Panc1 (cell line): ENCODE data around the gene FSTL5. TPM values are rescaled to one million over a fixed set of nuclear protein-coding genes. Genes with fewer than 3 reads are reported as not detected.

Source experiments
- ATAC-seq: fragments of 200-7000 bp; cut with Tn5 transposase; 2 replicates; pipeline ENCODE4 v1.9.1; 2020; ENCODE audit warnings: mild to moderate bottlenecking, moderate library complexity
- BruUV-seq: library from RNA; stranded (reverse); fragments of 400-500 nt; replicated peaks from 2 replicates; lab custom pipeline; 2021; lab: Mats Ljungman, UMichigan
- CTCF ChIA-PET: fragments of 300-600 bp; sonication (Branson Sonifier 250); formaldehyde crosslinking; loops from one replicate; lab custom pipeline; 2022; ENCODE audit warnings: antibody characterized with exemption; lab: Charles Lee
- POLR2A ChIA-PET: fragments of 300-600 bp; sonication (Branson Sonifier 250); formaldehyde crosslinking; loops from one replicate; lab custom pipeline; 2022; ENCODE audit warnings: antibody characterized with exemption; lab: Charles Lee
- DNase-seq: peaks from one replicate; pipeline ENCODE4 v3.0.0-alpha.2; 2010; ENCODE audit warnings: low read depth, low spot score
- H3K27ac ChIP-seq: 2 replicates; pipeline ENCODE4 v1.5.1; 2011; ENCODE audit warnings: mild to moderate bottlenecking, low read length, inconsistent platforms
- H3K27me3 ChIP-seq: fragments of 200-500 bp; sonication (Bioruptor generic); 2 replicates; pipeline ENCODE4 v1.6.0; 2014; ENCODE audit warnings: low read length, inconsistent platforms; ENCODE audit not compliant: control insufficient read depth, insufficient read depth
- H3K36me3 ChIP-seq: fragments of 200-500 bp; sonication (Bioruptor generic); 2 replicates; pipeline ENCODE4 v1.5.1; 2014; ENCODE audit warnings: inconsistent platforms, mild to moderate bottlenecking, low read length, moderate library complexity; ENCODE audit not compliant: control insufficient read depth, insufficient read depth
- H3K4me1 ChIP-seq: 2 replicates; pipeline ENCODE4 v1.5.1; 2011; ENCODE audit warnings: inconsistent platforms, mild to moderate bottlenecking, low read length, moderate library complexity; ENCODE audit not compliant: control insufficient read depth, insufficient read depth
- H3K4me3 ChIP-seq, 2 experiments: 2 replicates each; pipeline ENCODE4 v1.5.1; 2011 to 2012; ENCODE audit warnings: low read depth in 2 of 2, low read length in 2 of 2, mild to moderate bottlenecking in 2 of 2, inconsistent platforms in 1 of 2, moderate library complexity in 1 of 2
- H3K9me3 ChIP-seq: fragments of 200-500 bp; sonication (Bioruptor generic); 2 replicates; pipeline ENCODE4 v1.5.1; 2014; ENCODE audit warnings: low read depth, mild to moderate bottlenecking, inconsistent platforms, low read length, moderate library complexity; ENCODE audit not compliant: control insufficient read depth, insufficient read depth
- POLR2AphosphoS5 ChIP-seq: IDR thresholded peaks from 2 replicates; pipeline ENCODE4 v1.6.1; 2012; ENCODE audit warnings: mild to moderate bottlenecking, low read depth, low read length, moderate library complexity
- REST ChIP-seq, 2 experiments: IDR thresholded peaks; 2 replicates each; pipeline ENCODE4 v1.6.1; 2011 to 2012; ENCODE audit warnings: low read depth in 2 of 2, control low read depth in 1 of 2, low read length in 1 of 2, mild to moderate bottlenecking in 1 of 2, moderate library complexity in 1 of 2; ENCODE audit not compliant: insufficient read depth in 1 of 2
- SIN3A ChIP-seq: IDR thresholded peaks from 2 replicates; pipeline ENCODE4 v1.6.1; 2012; ENCODE audit warnings: low read depth, mild to moderate bottlenecking, low read length, moderate library complexity, borderline replicate concordance; ENCODE audit not compliant: insufficient read depth
- TCF7L2 ChIP-seq: IDR thresholded peaks from 2 replicates; pipeline ENCODE4 v1.6.1; 2011; ENCODE audit warnings: mild to moderate bottlenecking, low read depth, low read length, inconsistent platforms
- in situ Hi-C: cut with HindIII; loops from 2 replicates; pipeline ENCODE4 v1.10.0; 2016; ENCODE audit warnings: low sequenced_read_pairs, low pct_unique_long_range_greater_than_20kb
- intact Hi-C: fragments of 100-400 bp; cut with micrococcal nuclease; formaldehyde crosslinking; loops from one replicate; pipeline ENCODE4 v1.10.0; 2022; ENCODE audit not compliant: unreplicated experiment
- total RNA-seq: library from RNA; stranded (reverse); gene quantifications from one replicate; pipeline ENCODE4 v1.2.1, GENCODE V29; 2021; ENCODE audit not compliant: unreplicated experiment
- TF ChIP-seq, protein P1 (sequence below): fragments of 450-650 bp; IDR thresholded peaks from 2 replicates; pipeline ENCODE4 v1.5.1; 2017; ENCODE audit warnings: mild to moderate bottlenecking

The FSTL5 gene
- total RNA-seq, 1 experiment from 2014 or later = 0.67 TPM

DNA sequence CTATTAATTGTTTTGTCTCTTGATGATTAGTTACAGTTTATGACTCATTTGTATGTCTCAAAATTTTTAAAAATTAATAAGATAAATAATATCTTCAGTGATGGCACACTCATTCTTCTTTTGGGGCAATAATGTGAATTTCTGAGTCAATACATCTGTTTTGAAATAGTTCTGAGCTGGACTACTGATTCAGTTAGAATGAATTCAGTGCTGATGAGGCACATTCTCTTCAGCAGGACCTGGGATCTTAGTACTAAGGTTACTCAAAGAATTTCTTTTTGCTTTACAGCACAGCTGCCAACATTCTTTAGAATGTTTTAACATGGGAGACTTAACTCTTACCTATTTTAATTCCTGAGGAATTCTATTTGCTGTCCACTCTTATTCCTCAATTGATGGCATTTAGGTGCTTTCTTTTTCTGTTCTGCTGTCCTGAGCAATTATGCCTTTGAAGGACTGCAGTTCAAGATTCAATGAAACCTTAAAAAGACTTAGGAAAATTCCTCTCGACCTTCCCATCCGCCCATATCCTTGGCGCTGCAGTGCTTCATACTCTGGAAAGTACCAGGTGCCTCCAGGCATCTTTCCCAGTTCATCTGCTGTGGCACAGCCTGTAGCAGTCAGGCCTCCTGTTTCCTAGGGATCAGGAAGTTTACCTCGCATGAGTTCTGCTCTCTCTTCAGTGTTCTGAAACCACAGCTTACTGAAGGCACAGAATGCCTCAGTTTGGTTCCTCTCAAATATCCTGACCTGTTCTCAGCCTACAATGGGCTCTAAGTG is 213.7 kb downstream of the FSTL5 start:
- ATAC-seq (no peak), DNase-seq (no peak)
- Histone ChIP-seq H3K4me1 (no peaks in the 10 kb centered on the region), H3K4me3 (no peak overlapping the region), H3K36me3 (no peaks in the 10 kb centered on the region), H3K9me3 (no peaks in the 10 kb centered on the region), H3K27ac (no peak overlapping the region), H3K27me3 (no peaks in the 10 kb centered on the region)
- POLR2A ChIA-PET = no interaction called here
- CTCF ChIA-PET = no interaction called here
- BruUV-seq = no TSS peak
- intact Hi-C loops (no loop called here), in situ Hi-C loops (no loop called here)
- TF ChIP-seq REST (IDR thresholded peaks at IDR 0.05; ENCODE audit: insufficient read depth in 1 of 2, low read depth in 2 of 2, low read length in 1 of 2) (no peak), POLR2AphosphoS5 (no peak), SIN3A (no peak), TCF7L2 (no peak)
- TF ChIP-seq, protein P1, sequence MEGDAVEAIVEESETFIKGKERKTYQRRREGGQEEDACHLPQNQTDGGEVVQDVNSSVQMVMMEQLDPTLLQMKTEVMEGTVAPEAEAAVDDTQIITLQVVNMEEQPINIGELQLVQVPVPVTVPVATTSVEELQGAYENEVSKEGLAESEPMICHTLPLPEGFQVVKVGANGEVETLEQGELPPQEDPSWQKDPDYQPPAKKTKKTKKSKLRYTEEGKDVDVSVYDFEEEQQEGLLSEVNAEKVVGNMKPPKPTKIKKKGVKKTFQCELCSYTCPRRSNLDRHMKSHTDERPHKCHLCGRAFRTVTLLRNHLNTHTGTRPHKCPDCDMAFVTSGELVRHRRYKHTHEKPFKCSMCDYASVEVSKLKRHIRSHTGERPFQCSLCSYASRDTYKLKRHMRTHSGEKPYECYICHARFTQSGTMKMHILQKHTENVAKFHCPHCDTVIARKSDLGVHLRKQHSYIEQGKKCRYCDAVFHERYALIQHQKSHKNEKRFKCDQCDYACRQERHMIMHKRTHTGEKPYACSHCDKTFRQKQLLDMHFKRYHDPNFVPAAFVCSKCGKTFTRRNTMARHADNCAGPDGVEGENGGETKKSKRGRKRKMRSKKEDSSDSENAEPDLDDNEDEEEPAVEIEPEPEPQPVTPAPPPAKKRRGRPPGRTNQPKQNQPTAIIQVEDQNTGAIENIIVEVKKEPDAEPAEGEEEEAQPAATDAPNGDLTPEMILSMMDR = no peak

GRCh38 chr4:161948026-161948770 is 215.6 kb downstream of the FSTL5 start:
- Histone ChIP-seq H3K27me3 (no peaks in the 10 kb centered on the region), H3K4me3 (no peak overlapping the region), H3K4me1 (no peaks in the 10 kb centered on the region), H3K27ac (no peak overlapping the region), H3K36me3 (no peaks in the 10 kb centered on the region), H3K9me3 (no peaks in the 10 kb centered on the region)
- ChIA-PET POLR2A (no interaction called here), CTCF (interaction anchor here (1.2 kb wide), 1 partner anchor 442 kb away, joined by 3 read pairs; no protein-coding TSS in a partner anchor)
- BruUV-seq = no TSS peak
- in situ Hi-C loops (no loop called here), intact Hi-C loops (no loop called here)
- DNase-seq = no peak
- ATAC-seq = no peak
- TF ChIP-seq SIN3A (no peak), POLR2AphosphoS5 (no peak), REST (IDR thresholded peaks at IDR 0.05; ENCODE audit: insufficient read depth in 1 of 2, low read depth in 2 of 2, low read length in 1 of 2) (no peak), TCF7L2 (no peak)
- TF ChIP-seq, protein P1 = no peak
